DOHH2 (cell line): Measurements from ENCODE around the gene PKIB.

Source experiments
- CTCF ChIP-seq: fragments of 200-600 bp; sonication (generic); IDR thresholded peaks from one replicate; pipeline ENCODE4 v1.5.1; 2014; ENCODE audit warnings: antibody characterized with exemption, mild to moderate bottlenecking, low read depth, low read length; ENCODE audit not compliant: poor library complexity, severe bottlenecking
- EZH2phosphoT487 ChIP-seq: fragments of 200-600 bp; sonication (generic); IDR thresholded peaks from 2 replicates; pipeline ENCODE4 v1.6.1; 2017; ENCODE audit warnings: borderline replicate concordance, mild to moderate bottlenecking, antibody characterized with exemption, low read length, moderate library complexity, mixed read lengths

- TF ChIP-seq CTCF (no peak), EZH2phosphoT487 (no peak)
Observed at GRCh38 chr6:122676146-122676545, 65.9 kb downstream of the PKIB start.
